ENCODE data around the gene CEACAM18.

GRCh38 chr19:51441410-51442390, 36.6 kb upstream of the CEACAM18 start:
- TF ChIP-seq SIN3A (IDR thresholded peaks at IDR 0.05; ENCODE audit: borderline replicate concordance, insufficient read depth, low read length) (no peak), FOXP2 (optimal IDR thresholded peaks at IDR 0.05; ENCODE audit: borderline replicate concordance, extremely low read depth, extremely low read length, insufficient read depth) (no peak), POLR2AphosphoS5 (IDR thresholded peaks at IDR 0.05; ENCODE audit: low read depth, low read length) (no peak), REST (IDR thresholded peaks at IDR 0.05; ENCODE audit: insufficient read depth in 1 of 2, low read depth in 2 of 2, low read length in 2 of 2) (no peak), TAF1 (IDR thresholded peaks at IDR 0.05; ENCODE audit: borderline replicate concordance, insufficient read depth, low read length) (no peak)
